Activated CD4-positive, alpha-beta T cell treated with anti-CD3 and anti-CD28 coated beads, Interleukin-2, amount 10 ng/mL, durations not matched to agents 7 days and 5 days (primary cell): ENCODE results near the gene CRYBA4. TPM values are rescaled to one million over a fixed set of nuclear protein-coding genes. Genes with fewer than 3 reads are reported as not detected.
A peak's percentile ranks its signal among the peaks of the same experiment; 100 is the strongest.

Experiments used
- CTCF ChIA-PET: fragments of 350-600 bp; sonication (Branson Sonifier 250); formaldehyde crosslinking; loops from one replicate; lab custom pipeline; 2021; ENCODE audit warnings: antibody characterized with exemption; lab: Charles Lee
- POLR2A ChIA-PET: fragments of 350-600 bp; sonication (Branson Sonifier 250); formaldehyde crosslinking; loops from one replicate; lab custom pipeline; 2021; ENCODE audit warnings: antibody characterized with exemption; lab: Charles Lee
- DNase-seq: peaks from one replicate; pipeline ENCODE4 v3.0.0-alpha.2; 2020
- H3K27ac Mint-ChIP-seq: one replicate; pipeline ENCODE4 v1.8.0; 2021; ENCODE audit warnings: mild to moderate bottlenecking, moderate library complexity, mixed read lengths
- H3K27me3 Mint-ChIP-seq: one replicate; pipeline ENCODE4 v1.8.0; 2021; ENCODE audit warnings: mixed read lengths
- H3K36me3 Mint-ChIP-seq: one replicate; pipeline ENCODE4 v1.8.0; 2021; ENCODE audit warnings: low read depth, mixed read lengths
- H3K4me1 Mint-ChIP-seq: one replicate; pipeline ENCODE4 v1.8.0; 2021; ENCODE audit warnings: mixed read lengths
- H3K4me3 Mint-ChIP-seq: one replicate; pipeline ENCODE4 v1.8.0; 2021; ENCODE audit warnings: mild to moderate bottlenecking, moderate library complexity, mixed read lengths
- H3K9me3 Mint-ChIP-seq: one replicate; pipeline ENCODE4 v1.8.0; 2021; ENCODE audit warnings: mixed read lengths
- total RNA-seq, 2 experiments: library from RNA; stranded (reverse); gene quantifications; one replicate each; pipeline ENCODE4 v1.2.3, GENCODE V29; 2021

Gene CRYBA4
- total RNA-seq, 2 experiments from 2014 or later, result not detected

GRCh38 chr22:26617271-26618199, 4.2 kb upstream of the CRYBA4 start, which contains the start of gene CRYBB1:
CRYBB1 (minus strand) TSS chr22:26618027; CDS start chr22:26616319, 1,708 bp downstream.
- H3K4me3 Mint-ChIP-seq, result no peak within 1 kb of the TSS
- H3K4me1 Mint-ChIP-seq, result peaks cover 18% of the 10 kb centered on the region
- CTCF ChIA-PET, result no interaction called here
- DNase-seq, result no peak
- no peaks in the 10 kb centered on the region for H3K9me3 Mint-ChIP-seq
- H3K27me3 Mint-ChIP-seq, result peaks cover 12% of the 10 kb centered on the region
- POLR2A ChIA-PET, result no interaction called here
- H3K36me3 Mint-ChIP-seq, result no peaks in the 10 kb centered on the region
- peak within 1 kb of the TSS; percentile 54 for H3K27ac Mint-ChIP-seq

- CTCF ChIA-PET, result no interaction called here
- no peaks in the 10 kb centered on the region for H3K9me3 Mint-ChIP-seq
- no peak overlapping the region for H3K4me3 Mint-ChIP-seq
Measured at GRCh38 chr22:26618455-26618854, 3.3 kb upstream of the CRYBA4 start.

GRCh38 chr22:26619510-26619909, 2.3 kb upstream of the CRYBA4 start:
- H3K9me3 Mint-ChIP-seq, result peaks cover 4% of the 10 kb centered on the region
- no peak for DNase-seq
- H3K36me3 Mint-ChIP-seq, result peaks cover 1% of the 10 kb centered on the region
- CTCF ChIA-PET, result no interaction called here
- H3K27ac Mint-ChIP-seq, result no peak overlapping the region
- POLR2A ChIA-PET, result no interaction called here
- no peak overlapping the region for H3K4me3 Mint-ChIP-seq
- H3K4me1 Mint-ChIP-seq, result peaks cover 16% of the 10 kb centered on the region
- H3K27me3 Mint-ChIP-seq, result peaks cover 3% of the 10 kb centered on the region

More at GRCh38 chr22:26618455-26618854, 3.3 kb upstream of the CRYBA4 start:
- POLR2A ChIA-PET, result no interaction called here
- H3K27ac Mint-ChIP-seq, result no peak overlapping the region
- no peak for DNase-seq
- no peaks in the 10 kb centered on the region for H3K36me3 Mint-ChIP-seq
- peaks cover 16% of the 10 kb centered on the region for H3K4me1 Mint-ChIP-seq
- peaks cover 11% of the 10 kb centered on the region for H3K27me3 Mint-ChIP-seq

- peaks cover 7% of the 10 kb centered on the region for H3K9me3 Mint-ChIP-seq
- POLR2A ChIA-PET, result no interaction called here
- no peak for DNase-seq
- CTCF ChIA-PET, result interaction anchor here (0.6 kb wide), 1 partner anchor 1168 kb away, joined by 6 read pairs; no protein-coding TSS in a partner anchor
- H3K27me3 Mint-ChIP-seq, result peaks cover 3% of the 10 kb centered on the region
- H3K4me3 Mint-ChIP-seq, result no peak overlapping the region
- H3K36me3 Mint-ChIP-seq, result peaks cover 1% of the 10 kb centered on the region
- peaks cover 14% of the 10 kb centered on the region for H3K4me1 Mint-ChIP-seq
- H3K27ac Mint-ChIP-seq, result no peak overlapping the region
Measured at GRCh38 chr22:26620197-26620596, 1.6 kb upstream of the CRYBA4 start.

- Mint-ChIP-seq H3K9me3 (peaks cover 7% of the 10 kb centered on the region), H3K27ac (no peak overlapping the region), H3K27me3 (no peaks in the 10 kb centered on the region), H3K36me3 (peaks cover 1% of the 10 kb centered on the region), H3K4me3 (no peak overlapping the region), H3K4me1 (peaks cover 9% of the 10 kb centered on the region)
- DNase-seq, result no peak
- ChIA-PET POLR2A (no interaction called here), CTCF (interaction anchor here (0.5 to 1.8 kb wide), 5 partner anchors 9 to 32 kb away, joined by 3 to 6 read pairs (median 3); no protein-coding TSS in a partner anchor)
Measured at GRCh38 chr22:26623984-26624383, 2.2 kb downstream of the CRYBA4 start.

GRCh38 chr22:26624803-26625202, 3.0 kb downstream of the CRYBA4 start:
- Mint-ChIP-seq H3K27me3 (no peaks in the 10 kb centered on the region), H3K36me3 (peaks cover 1% of the 10 kb centered on the region), H3K4me3 (no peak overlapping the region), H3K27ac (no peak overlapping the region), H3K4me1 (peaks cover 9% of the 10 kb centered on the region), H3K9me3 (peaks cover 7% of the 10 kb centered on the region)
- DNase-seq, result no peak
- ChIA-PET CTCF (interaction anchor here (0.5 to 1.8 kb wide), 5 partner anchors 9 to 150 kb away, joined by 3 to 6 read pairs (median 3); no protein-coding TSS in a partner anchor), POLR2A (no interaction called here)

GRCh38 chr22:26629988-26630761, 8.4 kb downstream of the CRYBA4 start:
- no peak overlapping the region for H3K4me3 Mint-ChIP-seq
- peaks cover 15% of the 10 kb centered on the region for H3K4me1 Mint-ChIP-seq
- no peaks in the 10 kb centered on the region for H3K9me3 Mint-ChIP-seq
- DNase-seq, result no peak
- POLR2A ChIA-PET, result no interaction called here
- H3K27ac Mint-ChIP-seq, result no peak overlapping the region
- no peaks in the 10 kb centered on the region for H3K36me3 Mint-ChIP-seq
- peaks cover 5% of the 10 kb centered on the region for H3K27me3 Mint-ChIP-seq
- CTCF ChIA-PET, result interaction anchor here (1.3 kb wide), 1 partner anchor 14 kb away, joined by 4 read pairs; no protein-coding TSS in a partner anchor

GRCh38 chr22:26631282-26631681, 9.5 kb downstream of the CRYBA4 start:
- H3K36me3 Mint-ChIP-seq, result no peaks in the 10 kb centered on the region
- H3K4me3 Mint-ChIP-seq, result no peak overlapping the region
- peaks cover 15% of the 10 kb centered on the region for H3K4me1 Mint-ChIP-seq
- no peaks in the 10 kb centered on the region for H3K9me3 Mint-ChIP-seq
- peaks cover 6% of the 10 kb centered on the region for H3K27me3 Mint-ChIP-seq
- H3K27ac Mint-ChIP-seq, result no peak overlapping the region
- ChIA-PET POLR2A (no interaction called here), CTCF (interaction anchor here (0.5 to 1.3 kb wide), 4 partner anchors 11 to 47 kb away, joined by 4 to 6 read pairs (median 4); no protein-coding TSS in a partner anchor)
- DNase-seq, result no peak

- H3K4me3 Mint-ChIP-seq, result no peak overlapping the region
- peaks cover 15% of the 10 kb centered on the region for H3K4me1 Mint-ChIP-seq
- ChIA-PET CTCF (interaction anchor here (0.6 to 1.5 kb wide), 4 partner anchors 9 to 1166 kb away, joined by 3 to 6 read pairs (median 4); no protein-coding TSS in a partner anchor), POLR2A (no interaction called here)
- H3K27ac Mint-ChIP-seq, result no peak overlapping the region
- no peaks in the 10 kb centered on the region for H3K36me3 Mint-ChIP-seq
- no peak for DNase-seq
- H3K27me3 Mint-ChIP-seq, result peaks cover 6% of the 10 kb centered on the region
- H3K9me3 Mint-ChIP-seq, result no peaks in the 10 kb centered on the region
Measured at GRCh38 chr22:26632422-26633155, 10.8 kb downstream of the CRYBA4 start.

- POLR2A ChIA-PET, result no interaction called here
- Mint-ChIP-seq H3K9me3 (no peaks in the 10 kb centered on the region), H3K27ac (no peak overlapping the region), H3K27me3 (peaks cover 6% of the 10 kb centered on the region), H3K4me1 (peaks cover 9% of the 10 kb centered on the region), H3K4me3 (no peak overlapping the region), H3K36me3 (no peaks in the 10 kb centered on the region)
- CTCF ChIA-PET, result interaction anchor here (1.5 kb wide), 1 partner anchor 10 kb away, joined by 6 read pairs; no protein-coding TSS in a partner anchor
- DNase-seq, result no peak
Measured at GRCh38 chr22:26634189-26634588, 12.4 kb downstream of the CRYBA4 start.

- Mint-ChIP-seq H3K4me1 (peaks cover 12% of the 10 kb centered on the region), H3K27ac (no peak overlapping the region), H3K36me3 (no peaks in the 10 kb centered on the region), H3K4me3 (no peak overlapping the region), H3K9me3 (no peaks in the 10 kb centered on the region), H3K27me3 (peaks cover 6% of the 10 kb centered on the region)
- CTCF ChIA-PET, result interaction anchor here (0.6 kb wide), 2 partner anchors 69 to 143 kb away, joined by 3 to 4 read pairs; no protein-coding TSS in a partner anchor
- DNase-seq, result no peak
- POLR2A ChIA-PET, result no interaction called here
Measured at GRCh38 chr22:26635117-26635516, 13.4 kb downstream of the CRYBA4 start.

GRCh38 chr22:26636296-26636695, 14.5 kb downstream of the CRYBA4 start:
- ChIA-PET POLR2A (interaction anchor here (0.6 kb wide), 1 partner anchor 29 kb away, joined by 3 read pairs; no protein-coding TSS in a partner anchor), CTCF (interaction anchor here (1.2 kb wide), 1 partner anchor 12 kb away, joined by 3 read pairs; no protein-coding TSS in a partner anchor)
- H3K27ac Mint-ChIP-seq, result no peak overlapping the region

More at GRCh38 chr22:26636296-26636695, 14.5 kb downstream of the CRYBA4 start:
- no peaks in the 10 kb centered on the region for H3K36me3 Mint-ChIP-seq
- H3K27me3 Mint-ChIP-seq, result peaks cover 6% of the 10 kb centered on the region
- peaks cover 21% of the 10 kb centered on the region for H3K4me1 Mint-ChIP-seq
- DNase-seq, result no peak
- no peaks in the 10 kb centered on the region for H3K9me3 Mint-ChIP-seq
- no peak overlapping the region for H3K4me3 Mint-ChIP-seq
